Endothelial cell of umbilical vein (primary cell): ENCODE data around the gene CCND1. TPM values are rescaled to one million over a fixed set of nuclear protein-coding genes. Genes with fewer than 3 reads are reported as not detected.

ENCODE experiments used
- BruUV-seq: library from RNA; stranded (reverse); fragments of 400-500 nt; replicated peaks from 2 replicates; lab custom pipeline; 2021; lab: Mats Ljungman, UMichigan
- CTCF ChIA-PET: fragments of 300-600, 350-600 bp; sonication (Branson Sonifier 250); formaldehyde crosslinking; loops from one replicate; lab custom pipeline; 2021; ENCODE audit warnings: antibody characterized with exemption, inconsistent platforms; lab: Charles Lee
- POLR2A ChIA-PET: fragments of 300-600, 350-600 bp; sonication (Branson Sonifier 250); formaldehyde crosslinking; loops from one replicate; lab custom pipeline; 2021; ENCODE audit warnings: antibody characterized with exemption, inconsistent platforms; lab: Charles Lee
- DNase-seq: peaks from one replicate; pipeline ENCODE4 v3.0.0-alpha.2; 2011; ENCODE audit warnings: low read depth, low spot score
- FAIRE-seq: peaks from 2 replicates; lab custom pipeline; 2011; peaks lifted over from hg19 to GRCh38; lab: Jason Lieb, UNC
- H2AFZ ChIP-seq: 2 replicates; pipeline ENCODE4 v1.6.0; 2012; ENCODE audit warnings: low read depth, low read length, control low read depth, inconsistent platforms
- H3K27ac ChIP-seq: 2 replicates; pipeline ENCODE4 v1.5.1; 2011; ENCODE audit warnings: low read depth, mild to moderate bottlenecking, control low read depth, low read length, moderate library complexity; ENCODE audit not compliant: insufficient read depth
- H3K27me3 ChIP-seq, 2 experiments: 2 replicates each; pipeline versions ENCODE4 v1.6.0 to v1.6.1; 2011; ENCODE audit warnings: low read length in 2 of 2, mixed read lengths in 1 of 2; ENCODE audit not compliant: control insufficient read depth in 2 of 2, insufficient read depth in 2 of 2
- H3K36me3 ChIP-seq, 2 experiments: 2 replicates in 1 of 2; 3 replicates in 1 of 2; pipeline ENCODE4 v1.5.1; 2011; ENCODE audit warnings: low read length in 2 of 2, mild to moderate bottlenecking in 1 of 2, moderate library complexity in 1 of 2; ENCODE audit not compliant: control insufficient read depth in 2 of 2, insufficient read depth in 2 of 2; ENCODE audit errors: extremely low read depth in 1 of 2
- H3K4me1 ChIP-seq: 3 replicates; pipeline ENCODE4 v1.5.1; 2011; ENCODE audit warnings: mild to moderate bottlenecking, low read length; ENCODE audit not compliant: control insufficient read depth, insufficient read depth; ENCODE audit errors: extremely low read depth
- H3K4me2 ChIP-seq: 2 replicates; pipeline ENCODE4 v1.6.1; 2011; ENCODE audit warnings: low read length, control low read depth, mixed read lengths; ENCODE audit not compliant: insufficient read depth
- H3K4me3 ChIP-seq, 3 experiments: fragments of 200-600 bp in 1 of 3; sonication (generic), shearing (Covaris generic) in 1 of 3; replicated peaks in 1 of 3; 2 replicates each; pipeline ENCODE4 v1.5.1; 2011 to 2016; ENCODE audit warnings: control low read depth in 3 of 3, low read length in 3 of 3, mild to moderate bottlenecking in 2 of 3, inconsistent platforms in 1 of 3, low read depth in 1 of 3, moderate library complexity in 1 of 3; ENCODE audit not compliant: insufficient read depth in 1 of 3
- H3K79me2 ChIP-seq: 2 replicates; pipeline ENCODE4 v1.6.0; 2012; ENCODE audit warnings: low read length, inconsistent platforms; ENCODE audit not compliant: control insufficient read depth, insufficient read depth
- H3K9ac ChIP-seq: replicated peaks from 2 replicates; pipeline ENCODE3; 2011; ENCODE audit warnings: low read length, control low read depth; ENCODE audit not compliant: insufficient read depth; ENCODE audit errors: extremely low read depth
- H3K9me1 ChIP-seq: replicated peaks from 3 replicates; pipeline ENCODE4 v1.6.0; 2011; ENCODE audit warnings: mild to moderate bottlenecking, low read length; ENCODE audit not compliant: control insufficient read depth, insufficient read depth; ENCODE audit errors: extremely low read depth
- H3K9me3 ChIP-seq: replicated peaks from 2 replicates; pipeline ENCODE4 v1.5.1; 2012; ENCODE audit warnings: low read length, inconsistent platforms; ENCODE audit not compliant: control insufficient read depth, insufficient read depth
- H4K20me1 ChIP-seq: replicated peaks from 2 replicates; pipeline ENCODE3; 2011; ENCODE audit warnings: mild to moderate bottlenecking, low read length; ENCODE audit not compliant: control insufficient read depth, insufficient read depth; ENCODE audit errors: extremely low read depth
- CTCF ChIP-seq, 2 donors: IDR thresholded peaks; 1 replicate in 1 of 2; 2 replicates in 1 of 2; pipeline ENCODE4 v1.5.1; 2011; ENCODE audit warnings: low read length in 2 of 2, mild to moderate bottlenecking in 2 of 2, moderate library complexity in 2 of 2, control low read depth in 1 of 2, inconsistent platforms in 1 of 2, low read depth in 1 of 2; ENCODE audit not compliant: insufficient read depth in 1 of 2; ENCODE audit errors: extremely low read depth in 1 of 2
- EZH2 ChIP-seq: IDR thresholded peaks from 2 replicates; pipeline ENCODE4 v1.6.1; 2012; ENCODE audit warnings: borderline replicate concordance, low read depth, mild to moderate bottlenecking, moderate library complexity, low read length, inconsistent platforms; ENCODE audit not compliant: severe bottlenecking
- FOS ChIP-seq: IDR thresholded peaks from 2 replicates; pipeline ENCODE4 v1.6.1; 2011; ENCODE audit warnings: mild to moderate bottlenecking, low read length, moderate library complexity, borderline replicate concordance; ENCODE audit not compliant: insufficient read depth
- GATA2 ChIP-seq: IDR thresholded peaks from 2 replicates; pipeline ENCODE4 v1.7.0; 2011; ENCODE audit warnings: low read depth, mild to moderate bottlenecking, moderate library complexity, mixed read lengths, low read length; ENCODE audit not compliant: insufficient read length, insufficient read depth
- JUN ChIP-seq: IDR thresholded peaks from 2 replicates; pipeline ENCODE4 v1.6.1; 2011; ENCODE audit warnings: borderline replicate concordance, low read depth; ENCODE audit not compliant: insufficient read length, insufficient read depth
- MYC ChIP-seq: IDR thresholded peaks from one replicate; pipeline ENCODE4 v1.6.1; 2011; ENCODE audit warnings: mild to moderate bottlenecking, low read depth, low read length
- POLR2A ChIP-seq: IDR thresholded peaks from 2 replicates; pipeline ENCODE4 v1.6.1; 2012; ENCODE audit warnings: low read depth, mild to moderate bottlenecking, control low read depth, low read length
- POLR2AphosphoS5 ChIP-seq: IDR thresholded peaks from 2 replicates; pipeline ENCODE4 v1.6.1; 2012; ENCODE audit warnings: low read depth, mild to moderate bottlenecking, control low read depth, low read length, moderate library complexity; ENCODE audit not compliant: insufficient read depth
- dilution Hi-C: fragments of 300-500 bp; cut with MboI; formaldehyde crosslinking; loops from one replicate; pipeline ENCODE4 v1.15.0; 2019; ENCODE audit warnings: low sequenced_read_pairs; ENCODE audit not compliant: extremely low pct_ligation_motif_present
- intact Hi-C: fragments of 100-400 bp; cut with micrococcal nuclease; formaldehyde crosslinking; loops from one replicate; pipeline ENCODE4 v1.10.0; 2022
- polyA plus RNA-seq, 4 experiments: library from polyadenylated mRNA; depleted of rRNA in 3 of 4; stranded (reverse) in 3 of 4; unstranded in 1 of 4; fragments of >200 nt; gene quantifications; 2 replicates each; pipeline versions ENCODE4 v1.2.1 to v1.2.3, GENCODE V29; 2011 to 2012; ENCODE audit warnings: missing spikeins in 1 of 4
- total RNA-seq: library from RNA; stranded (reverse); gene quantifications from 2 replicates; pipeline ENCODE4 v1.2.3, GENCODE V29; 2021
- TF ChIP-seq, protein P1 (sequence below): IDR thresholded peaks from 2 replicates; pipeline ENCODE4 v1.6.1; 2011; ENCODE audit not compliant: insufficient read depth, insufficient read length

The CCND1 gene
- total and polyA plus RNA-seq, 2 donors (not counting 3 experiments of a cell fraction or from before 2014, with no cell fraction given), result 98.7 to 370 TPM

- H3K9me1 ChIP-seq, result no peaks in the 10 kb centered on the region
- H3K9ac ChIP-seq, result no peak overlapping the region
- FAIRE-seq (no peak), DNase-seq (no peak)
- dilution Hi-C loops (loop anchor here (25.0 kb wide), 1 partner anchor 542 kb away; no protein-coding TSS in a partner anchor), intact Hi-C loops (no loop called here)
- no peaks in the 10 kb centered on the region for H3K9me3 ChIP-seq
- CTCF ChIA-PET, result interaction anchor here (0.9 to 1.8 kb wide), 3 partner anchors 9 to 553 kb away, joined by 3 to 4 read pairs (median 3); no protein-coding TSS in a partner anchor
- no peak overlapping the region for H3K4me2 ChIP-seq
- no peak overlapping the region for H3K27ac ChIP-seq
- H3K27me3 ChIP-seq, result no peaks in the 10 kb centered on the region
- no peak overlapping the region for H2AFZ ChIP-seq
- POLR2A ChIA-PET, result no interaction called here
- H3K36me3 ChIP-seq, result peaks cover 18 to 24% of the 10 kb centered on the region in 2 experiments
- peaks cover 3% of the 10 kb centered on the region for H3K4me1 ChIP-seq
- BruUV-seq, result no TSS peak
- peaks cover 12% of the 10 kb centered on the region for H3K79me2 ChIP-seq
- TF ChIP-seq POLR2A (no peak), GATA2 (no peak), POLR2AphosphoS5 (no peak), EZH2 (no peak)
- H4K20me1 ChIP-seq, result no peaks in the 10 kb centered on the region
- H3K4me3 ChIP-seq, result no peak overlapping the region
These were observed 13.2 kb downstream of the CCND1 start for GRCh38 chr11:69654001-69654659.

- H3K36me3 ChIP-seq, result peaks cover 13 to 18% of the 10 kb centered on the region in 2 experiments
- no peaks in the 10 kb centered on the region for H3K27me3 ChIP-seq
- no peak overlapping the region for H2AFZ ChIP-seq
- POLR2A ChIA-PET, result no interaction called here
- H3K27ac ChIP-seq, result no peak overlapping the region
- H3K9me1 ChIP-seq, result no peaks in the 10 kb centered on the region
- peaks cover 5% of the 10 kb centered on the region for H3K79me2 ChIP-seq
- dilution Hi-C loops (loop anchor here (25.0 kb wide), 1 partner anchor 543 kb away; no protein-coding TSS in a partner anchor), intact Hi-C loops (loop anchor here (5.0 kb wide), 1 partner anchor 553 kb away; no protein-coding TSS in a partner anchor)
- H3K9ac ChIP-seq, result no peak overlapping the region
- no peaks in the 10 kb centered on the region for H4K20me1 ChIP-seq
- FAIRE-seq, result no peak
- peak; percentile 65 for TF ChIP-seq POLR2A
- no peak for TF ChIP-seq CTCF (IDR thresholded peaks at IDR 0.05; ENCODE audit: extremely low read depth in 1 of 2, insufficient read depth in 1 of 2, low read depth in 1 of 2, low read length in 2 of 2)
- TF ChIP-seq JUN, result no peak
- TF ChIP-seq GATA2, result no peak
- TF ChIP-seq EZH2, result no peak
- no peak for TF ChIP-seq FOS
- TF ChIP-seq, protein P1, sequence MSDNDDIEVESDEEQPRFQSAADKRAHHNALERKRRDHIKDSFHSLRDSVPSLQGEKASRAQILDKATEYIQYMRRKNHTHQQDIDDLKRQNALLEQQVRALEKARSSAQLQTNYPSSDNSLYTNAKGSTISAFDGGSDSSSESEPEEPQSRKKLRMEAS, result no peak
- no peak for TF ChIP-seq MYC
- TF ChIP-seq POLR2AphosphoS5, result peak; percentile 76
- H3K9me3 ChIP-seq, result no peaks in the 10 kb centered on the region
- no peak overlapping the region for H3K4me3 ChIP-seq
- H3K4me1 ChIP-seq, result peaks cover 3% of the 10 kb centered on the region
- BruUV-seq, result no TSS peak
- CTCF ChIA-PET, result interaction anchor here (1.1 to 6.1 kb wide), 2 partner anchors 15 to 553 kb away, joined by 3 to 47 read pairs; no protein-coding TSS in a partner anchor
- no peak for DNase-seq
- no peak overlapping the region for H3K4me2 ChIP-seq
These were observed 13.9 kb downstream of the CCND1 start for GRCh38 chr11:69654660-69655478.
